GM15510 (cell line): ENCODE data around the gene COPB1.

Source experiments
- POLR2A ChIP-seq: IDR thresholded peaks from 3 replicates; pipeline ENCODE4 v1.6.1; 2011; ENCODE audit warnings: borderline replicate concordance; ENCODE audit not compliant: insufficient read length; ENCODE audit errors: extremely low read depth

Gene COPB1

GRCh38 chr11:14454861-14455632, 44.6 kb downstream of the COPB1 start:
- TF ChIP-seq POLR2A = no peak

GRCh38 chr11:14451825-14452224, 47.8 kb downstream of the COPB1 start:
- no peak for TF ChIP-seq POLR2A

- TF ChIP-seq POLR2A = no peak
Measured at GRCh38 chr11:14449302-14449714, 50.3 kb downstream of the COPB1 start.

- no peak for TF ChIP-seq POLR2A
Measured at GRCh38 chr11:14448240-14448639, 51.4 kb downstream of the COPB1 start.

GRCh38 chr11:14446701-14447169, 52.9 kb downstream of the COPB1 start:
- no peak for TF ChIP-seq POLR2A

GRCh38 chr11:14445542-14446530, 53.8 kb downstream of the COPB1 start:
- TF ChIP-seq POLR2A = no peak

- no peak for TF ChIP-seq POLR2A
Measured at GRCh38 chr11:14444441-14445189, 55.0 kb downstream of the COPB1 start.

- TF ChIP-seq POLR2A = no peak
Measured at GRCh38 chr11:14443638-14444037, 56.0 kb downstream of the COPB1 start.

- no peak for TF ChIP-seq POLR2A
Measured at GRCh38 chr11:14435717-14436512, 63.7 kb downstream of the COPB1 start.

- TF ChIP-seq POLR2A = no peak
Measured at GRCh38 chr11:14425621-14426020, 74.0 kb downstream of the COPB1 start.

- TF ChIP-seq POLR2A = no peak
Measured at GRCh38 chr11:14424096-14424495, 75.5 kb downstream of the COPB1 start.

GRCh38 chr11:14423633-14424032, 76.0 kb downstream of the COPB1 start:
- no peak for TF ChIP-seq POLR2A

- no peak for TF ChIP-seq POLR2A
Measured at GRCh38 chr11:14422814-14423182, 76.8 kb downstream of the COPB1 start.
